H1 (cell line): ENCODE results near the gene ZBTB16. TPM values are rescaled to one million over a fixed set of nuclear protein-coding genes. Genes with fewer than 3 reads are reported as not detected.

Experiments used
- CTCF ChIA-PET: fragments of 300-600 bp; sonication (Branson Sonifier 250); formaldehyde crosslinking; loops from one replicate; lab custom pipeline; 2021; ENCODE audit not compliant: partially characterized antibody; lab: Charles Lee
- POLR2A ChIA-PET: fragments of 300-600 bp; sonication (Branson Sonifier 250); formaldehyde crosslinking; loops from one replicate; lab custom pipeline; 2021; ENCODE audit warnings: inconsistent platforms; ENCODE audit not compliant: partially characterized antibody; lab: Charles Lee
- DNase-seq, 2 experiments: peaks; one replicate each; pipeline versions ENCODE4 v3.0.0 to v3.0.0-alpha.2; 2010 to 2022; ENCODE audit warnings: low spot score in 2 of 2, low read depth in 1 of 2, mixed read lengths in 1 of 2
- FAIRE-seq: peaks from 2 replicates; lab custom pipeline; 2011; peaks lifted over from hg19 to GRCh38; lab: Jason Lieb, UNC
- H2AFZ ChIP-seq: 2 replicates; pipeline ENCODE4 v1.8.1; 2012; ENCODE audit warnings: low read length, inconsistent platforms
- H2AK5ac ChIP-seq: 2 replicates; pipeline ENCODE4 v1.6.1; 2013; ENCODE audit warnings: low read depth, low read length
- H2BK120ac ChIP-seq: replicated peaks from 2 replicates; pipeline ENCODE3; 2013; ENCODE audit warnings: low read depth, low read length, inconsistent platforms
- H2BK12ac ChIP-seq: 2 replicates; pipeline ENCODE4 v1.6.1; 2013; ENCODE audit warnings: low read depth, low read length
- H2BK15ac ChIP-seq: 2 replicates; pipeline ENCODE4 v1.6.1; 2013; ENCODE audit warnings: low read length
- H2BK20ac ChIP-seq: 2 replicates; pipeline ENCODE4 v1.6.1; 2013; ENCODE audit warnings: low read length
- H2BK5ac ChIP-seq: 2 replicates; pipeline ENCODE4 v1.6.1; 2013; ENCODE audit warnings: low read depth, low read length
- H3K14ac ChIP-seq: 2 replicates; pipeline ENCODE4 v1.6.1; 2013; ENCODE audit warnings: inconsistent platforms; ENCODE audit not compliant: insufficient read length
- H3K18ac ChIP-seq: 2 replicates; pipeline ENCODE4 v1.6.1; 2013; ENCODE audit warnings: low read length; ENCODE audit errors: extremely low read depth
- H3K23ac ChIP-seq: 2 replicates; pipeline ENCODE4 v1.6.1; 2013; ENCODE audit warnings: inconsistent platforms; ENCODE audit not compliant: insufficient read length
- H3K23me2 ChIP-seq: 2 replicates; pipeline ENCODE4 v1.6.1; 2013; ENCODE audit warnings: low read depth, low read length
- H3K27ac ChIP-seq: 2 replicates; pipeline ENCODE4 v1.6.1; 2011; ENCODE audit warnings: low read depth, low read length, inconsistent platforms
- H3K27me3 ChIP-seq, 4 experiments: replicated peaks in 1 of 4; 1 replicate in 1 of 4; 2 replicates in 3 of 4; pipeline versions ENCODE4 v1.6.1 to v1.8.1; 2011 to 2013; ENCODE audit warnings: low read length in 3 of 4, mild to moderate bottlenecking in 3 of 4, inconsistent platforms in 2 of 4, mixed read lengths in 2 of 4, moderate library complexity in 1 of 4; ENCODE audit not compliant: control insufficient read depth in 3 of 4, insufficient read depth in 3 of 4; ENCODE audit errors: extremely low read depth in 1 of 4
- H3K36me3 ChIP-seq, 4 experiments: 2 replicates each; pipeline versions ENCODE4 v1.6.1 to v1.8.1; 2011 to 2013; ENCODE audit warnings: mild to moderate bottlenecking in 4 of 4, low read length in 3 of 4, moderate library complexity in 2 of 4, control low read depth in 1 of 4, inconsistent platforms in 1 of 4; ENCODE audit not compliant: insufficient read depth in 4 of 4, control insufficient read depth in 2 of 4
- H3K4ac ChIP-seq: replicated peaks from 2 replicates; pipeline ENCODE3; 2013; ENCODE audit warnings: low read length, low read depth, mixed read lengths, inconsistent platforms; ENCODE audit not compliant: insufficient read length
- H3K4me1 ChIP-seq, 4 experiments: replicated peaks in 1 of 4; 1 replicate in 1 of 4; 2 replicates in 3 of 4; pipeline versions ENCODE4 v1.6.1 to v1.8.1; 2011 to 2013; ENCODE audit warnings: low read length in 3 of 4, inconsistent platforms in 2 of 4, mixed read lengths in 1 of 4; ENCODE audit not compliant: insufficient read depth in 4 of 4, control insufficient read depth in 3 of 4
- H3K4me2 ChIP-seq, 2 experiments: 2 replicates each; pipeline versions ENCODE4 v1.6.1 to v1.8.1; 2011 to 2013; ENCODE audit warnings: low read depth in 2 of 2, low read length in 2 of 2, control low read depth in 1 of 2, inconsistent platforms in 1 of 2, mild to moderate bottlenecking in 1 of 2; ENCODE audit not compliant: insufficient read depth in 1 of 2
- H3K4me3 ChIP-seq, 4 experiments: fragments of 200-600, 300-600 bp in 1 of 4; sonication (generic), shearing (Covaris generic), sonication (Bioruptor Twin) in 1 of 4; 2 replicates each; pipeline versions ENCODE4 v1.5.1 to v1.8.1; 2011 to 2016; ENCODE audit warnings: low read length in 4 of 4, low read depth in 3 of 4, control low read depth in 2 of 4, inconsistent platforms in 2 of 4, mild to moderate bottlenecking in 2 of 4, mixed read lengths in 1 of 4, moderate library complexity in 1 of 4; ENCODE audit not compliant: insufficient read depth in 2 of 4; ENCODE audit errors: extremely low read depth in 1 of 4
- H3K56ac ChIP-seq: replicated peaks from 2 replicates; pipeline ENCODE3; 2013; ENCODE audit warnings: low read depth, mild to moderate bottlenecking, mixed read lengths, low read length, inconsistent platforms; ENCODE audit not compliant: insufficient read length
- H3K79me1 ChIP-seq: 2 replicates; pipeline ENCODE4 v1.6.1; 2013; ENCODE audit warnings: low read depth, low read length, control low read depth
- H3K79me2 ChIP-seq, 2 experiments: 2 replicates each; pipeline versions ENCODE4 v1.6.1 to v1.8.1; 2012 to 2013; ENCODE audit warnings: low read length in 2 of 2, mild to moderate bottlenecking in 2 of 2, inconsistent platforms in 1 of 2; ENCODE audit not compliant: insufficient read depth in 2 of 2, control insufficient read depth in 1 of 2
- H3K9ac ChIP-seq, 4 experiments: replicated peaks in 1 of 4; 1 replicate in 1 of 4; 2 replicates in 3 of 4; pipeline versions ENCODE4 v1.6.1 to v1.8.1; 2011 to 2013; ENCODE audit warnings: low read depth in 3 of 4, low read length in 3 of 4, control low read depth in 2 of 4, mild to moderate bottlenecking in 2 of 4, moderate library complexity in 2 of 4, inconsistent platforms in 1 of 4; ENCODE audit errors: extremely low read depth in 1 of 4
- H3K9me3 ChIP-seq, 2 experiments: 2 replicates each; pipeline versions ENCODE4 v1.6.1 to v1.8.1; 2012 to 2013; ENCODE audit warnings: mild to moderate bottlenecking in 2 of 2, moderate library complexity in 2 of 2, control low read depth in 1 of 2, inconsistent platforms in 1 of 2, low read depth in 1 of 2, low read length in 1 of 2, mixed read lengths in 1 of 2; ENCODE audit not compliant: insufficient read depth in 2 of 2
- H4K20me1 ChIP-seq, 2 experiments: replicated peaks in 1 of 2; 2 replicates each; pipeline versions ENCODE3 to v1.8.1; 2011 to 2013; ENCODE audit warnings: inconsistent platforms in 2 of 2, low read length in 2 of 2, mild to moderate bottlenecking in 1 of 2; ENCODE audit not compliant: insufficient read depth in 2 of 2, control insufficient read depth in 1 of 2
- H4K5ac ChIP-seq: 2 replicates; pipeline ENCODE4 v1.6.1; 2013; ENCODE audit warnings: low read length, low read depth, mixed read lengths, inconsistent platforms; ENCODE audit not compliant: insufficient read length
- H4K8ac ChIP-seq: 2 replicates; pipeline ENCODE4 v1.8.0; 2013; ENCODE audit warnings: mild to moderate bottlenecking, moderate library complexity, low read length, inconsistent platforms; ENCODE audit not compliant: insufficient read depth; ENCODE audit errors: extremely low read depth
- H4K91ac ChIP-seq: replicated peaks from 2 replicates; pipeline ENCODE3; 2013; ENCODE audit warnings: low read length, mixed read lengths, inconsistent platforms; ENCODE audit not compliant: insufficient read length
- CHD2 ChIP-seq: IDR thresholded peaks from 2 replicates; pipeline ENCODE4 v1.6.1; 2012; ENCODE audit warnings: low read length, improper control_type of control experiment
- RBBP5 ChIP-seq: IDR thresholded peaks from 2 replicates; pipeline ENCODE4 v1.7.1; 2012; ENCODE audit warnings: low read depth, mild to moderate bottlenecking, inconsistent platforms, low read length, moderate library complexity, borderline replicate concordance
- WGBS, 2 experiments: shearing (Covaris generic) in 1 of 2; methylation state at CpG; one replicate each; pipeline versions ENCODE4 v1.1.6 to v1.1.7; 2013 to 2015; ENCODE audit warnings: low lambda C conversion rate in 2 of 2, mixed read lengths in 2 of 2, inconsistent platforms in 1 of 2, low coverage in 1 of 2, missing lambda C conversion rate in 1 of 2; ENCODE audit not compliant: insufficient replicate concordance in 2 of 2, insufficient coverage in 1 of 2, insufficient read length in 1 of 2; ENCODE audit errors: extremely low coverage in 1 of 2, missing lambda C conversion rate in 1 of 2; 5-methylcytosine and 5-hydroxymethylcytosine counted together
- polyA plus RNA-seq, 7 experiments: library from polyadenylated mRNA; depleted of rRNA in 3 of 7; stranded (reverse) in 5 of 7; unstranded in 2 of 7; fragments of >200 nt in 5 of 7; fragments of 200-250 nt in 2 of 7; gene quantifications; 1 replicate in 5 of 7; 2 replicates in 1 of 7; 4 replicates in 1 of 7; pipeline versions ENCODE4 v1.2.1 to v1.2.3, GENCODE V29; 2011 to 2013; ENCODE audit warnings: missing spikeins in 2 of 7, mixed read lengths in 2 of 7
- total RNA-seq: library from RNA; stranded (reverse); fragmentation: NEBNext Ultra II Directional; extraction: Animal tissue kit (Norgen Biotek cat#: 25700); gene quantifications from 2 replicates; pipeline ENCODE4 v1.2.1, GENCODE V29; 2021
- TF ChIP-seq, protein P1 (sequence below), 3 experiments: IDR thresholded peaks; 1 replicate in 2 of 3; 2 replicates in 1 of 3; pipeline versions ENCODE4 v1.5.1 to v1.6.1; 2011; ENCODE audit warnings: low read length in 3 of 3, mild to moderate bottlenecking in 3 of 3, inconsistent platforms in 2 of 3, low read depth in 1 of 3, moderate library complexity in 1 of 3; ENCODE audit not compliant: insufficient read depth in 1 of 3; ENCODE audit errors: control extremely low read depth in 1 of 3

The ZBTB16 gene
- total and polyA plus RNA-seq, 2 of the 8 experiments (the other 6 are each of a cell fraction or from before 2014, with no cell fraction given) = 0.12 to 0.61 TPM

DNA sequence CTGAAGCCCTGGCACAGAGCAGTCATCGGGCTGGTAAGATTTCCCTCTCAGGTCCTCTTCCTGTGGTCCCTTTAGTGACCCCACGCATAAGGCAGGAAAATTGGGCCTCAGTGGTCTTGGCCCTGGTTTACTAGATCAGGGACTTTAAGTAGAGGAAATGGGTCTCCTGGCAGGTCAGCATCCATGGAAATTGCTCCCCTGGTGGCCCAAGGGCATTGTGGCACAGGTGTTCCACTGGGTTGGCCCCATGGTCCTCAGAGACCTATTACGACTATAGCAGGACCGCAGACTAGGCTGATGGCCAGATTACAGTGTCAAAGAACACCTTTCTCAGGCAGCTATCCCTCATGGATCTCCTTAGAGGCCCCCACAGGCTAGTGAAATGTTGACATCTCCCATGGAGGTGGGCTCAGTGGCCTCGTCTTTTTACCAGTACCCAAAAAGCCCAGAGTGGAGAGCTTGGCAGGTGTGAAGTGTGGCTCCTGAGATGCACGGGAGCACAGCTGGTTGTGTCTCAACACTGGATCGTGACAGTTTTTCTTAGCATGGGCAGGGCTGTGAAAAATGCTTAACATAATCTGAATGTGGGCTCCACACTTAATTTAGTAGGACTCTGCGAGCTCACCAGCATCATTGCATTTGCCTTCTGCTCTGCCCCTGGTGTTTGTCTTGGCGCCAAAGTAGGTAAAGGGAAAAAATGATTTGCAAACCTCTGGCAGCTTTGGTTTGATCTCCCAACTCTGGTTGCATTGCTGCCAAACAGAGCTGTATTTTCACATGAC is 74.2 kb downstream of the ZBTB16 start:
- H3K18ac ChIP-seq = no peak overlapping the region
- no peaks in the 10 kb centered on the region for H3K36me3 ChIP-seq
- no peak overlapping the region for H3K14ac ChIP-seq
- H3K23me2 ChIP-seq = no peaks in the 10 kb centered on the region
- no peak overlapping the region for H3K9ac ChIP-seq
- no peaks in the 10 kb centered on the region for H3K27me3 ChIP-seq
- H4K5ac ChIP-seq = no peak overlapping the region
- H3K79me2 ChIP-seq = no peaks in the 10 kb centered on the region
- H3K27ac ChIP-seq = no peak overlapping the region
- H2BK20ac ChIP-seq = no peak overlapping the region
- peaks cover 0 to 6% (median 0%) of the 10 kb centered on the region in 4 experiments; a peak in 2 of 7 replicates for H3K4me1 ChIP-seq
- no peaks in the 10 kb centered on the region for H3K79me1 ChIP-seq
- DNase-seq (no peak), FAIRE-seq (no peak)
- no peak overlapping the region for H4K91ac ChIP-seq
- CTCF ChIA-PET = interaction anchor here (1.0 to 1.6 kb wide), 7 partner anchors 9 to 127 kb away, joined by 3 to 5 read pairs (median 3); no protein-coding TSS in a partner anchor
- no peak overlapping the region for H3K56ac ChIP-seq
- no peak overlapping the region for H3K4me2 ChIP-seq
- H3K4me3 ChIP-seq = no peak overlapping the region
- TF ChIP-seq, protein P1, sequence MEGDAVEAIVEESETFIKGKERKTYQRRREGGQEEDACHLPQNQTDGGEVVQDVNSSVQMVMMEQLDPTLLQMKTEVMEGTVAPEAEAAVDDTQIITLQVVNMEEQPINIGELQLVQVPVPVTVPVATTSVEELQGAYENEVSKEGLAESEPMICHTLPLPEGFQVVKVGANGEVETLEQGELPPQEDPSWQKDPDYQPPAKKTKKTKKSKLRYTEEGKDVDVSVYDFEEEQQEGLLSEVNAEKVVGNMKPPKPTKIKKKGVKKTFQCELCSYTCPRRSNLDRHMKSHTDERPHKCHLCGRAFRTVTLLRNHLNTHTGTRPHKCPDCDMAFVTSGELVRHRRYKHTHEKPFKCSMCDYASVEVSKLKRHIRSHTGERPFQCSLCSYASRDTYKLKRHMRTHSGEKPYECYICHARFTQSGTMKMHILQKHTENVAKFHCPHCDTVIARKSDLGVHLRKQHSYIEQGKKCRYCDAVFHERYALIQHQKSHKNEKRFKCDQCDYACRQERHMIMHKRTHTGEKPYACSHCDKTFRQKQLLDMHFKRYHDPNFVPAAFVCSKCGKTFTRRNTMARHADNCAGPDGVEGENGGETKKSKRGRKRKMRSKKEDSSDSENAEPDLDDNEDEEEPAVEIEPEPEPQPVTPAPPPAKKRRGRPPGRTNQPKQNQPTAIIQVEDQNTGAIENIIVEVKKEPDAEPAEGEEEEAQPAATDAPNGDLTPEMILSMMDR (IDR thresholded peaks at IDR 0.05; ENCODE audit: control extremely low read depth in 1 of 3, insufficient read depth in 1 of 3, low read depth in 1 of 3, low read length in 3 of 3) = peak in 2 of 3 experiments; percentile 28 to 38; a peak in 2 of 4 replicates
- TF ChIP-seq CHD2 = no peak
- no peak for TF ChIP-seq RBBP5
- H4K8ac ChIP-seq = no peak overlapping the region
- H3K4ac ChIP-seq = no peak overlapping the region
- no peak overlapping the region for H2BK15ac ChIP-seq
- no peak overlapping the region for H2AFZ ChIP-seq
- no peak overlapping the region for H2BK12ac ChIP-seq
- no peak overlapping the region for H2AK5ac ChIP-seq
- no peak overlapping the region for H3K23ac ChIP-seq
- H3K9me3 ChIP-seq = no peaks in the 10 kb centered on the region
- no peaks in the 10 kb centered on the region for H4K20me1 ChIP-seq
- POLR2A ChIA-PET = interaction anchor here (0.6 to 1.5 kb wide), 2 partner anchors 44 to 48 kb away, joined by 3 read pairs; no protein-coding TSS in a partner anchor
- no peak overlapping the region for H2BK120ac ChIP-seq
- no peak overlapping the region for H2BK5ac ChIP-seq
- WGBS, 2 experiments = 89% methylated on average over 9 of the region's 9 CpGs; no CpG with 5 or more reads in 1 of the 2 experiments
